HepG2 (cell line): Measurements from ENCODE around the gene KLF7. TPM values are rescaled to one million over a fixed set of nuclear protein-coding genes. Genes with fewer than 3 reads are reported as not detected.

ENCODE experiments used
- ATAC-seq: fragments of 200-7000 bp; cut with Tn5 transposase; 3 replicates; pipeline ENCODE4 v1.9.1; 2020; ENCODE audit warnings: mild to moderate bottlenecking, moderate library complexity
- BruUV-seq: library from RNA; stranded (reverse); fragments of 400-500 nt; replicated peaks from 2 replicates; lab custom pipeline; 2021; lab: Mats Ljungman, UMichigan
- CTCF ChIA-PET: fragments of 300-600 bp; formaldehyde crosslinking; extraction: SDS; loops from one replicate; lab custom pipeline; 2021; ENCODE audit warnings: low total read pairs, inconsistent platforms, low intra/inter-chr PET ratio; lab: Yijun Ruan, JAX
- POLR2A ChIA-PET: fragments of 350-600 bp; sonication (Branson Sonifier 250); formaldehyde crosslinking; loops from one replicate; lab custom pipeline; 2020; ENCODE audit warnings: antibody characterized with exemption, inconsistent platforms; lab: Yijun Ruan, JAX
- DNase-seq: peaks from one replicate; pipeline ENCODE4 v3.0.0-alpha.2; 2015; ENCODE audit warnings: low spot score
- FAIRE-seq: peaks from 3 replicates; lab custom pipeline; 2011; peaks lifted over from hg19 to GRCh38; lab: Jason Lieb, UNC
- H2AFZ ChIP-seq: one replicate; pipeline ENCODE4 v1.6.1; 2011; ENCODE audit warnings: low read length, inconsistent platforms
- H3K27ac ChIP-seq: fragments of 300-600 bp; 3 replicates; pipeline ENCODE4 v1.8.0; 2011; ENCODE audit warnings: mixed run types, mild to moderate bottlenecking, mixed read lengths, low read length, inconsistent platforms; ENCODE audit not compliant: insufficient read depth; ENCODE audit errors: extremely low read length
- H3K27me3 ChIP-seq, 2 experiments: fragments of 200-600 bp in 1 of 2; 2 replicates in 1 of 2; 3 replicates in 1 of 2; pipeline versions ENCODE4 v1.6.0 to v1.8.0; 2011; ENCODE audit warnings: low read length in 2 of 2, mild to moderate bottlenecking in 2 of 2, moderate library complexity in 2 of 2, inconsistent platforms in 1 of 2; ENCODE audit not compliant: insufficient read depth in 2 of 2, control insufficient read depth in 1 of 2
- H3K36me3 ChIP-seq, 2 experiments: fragments of 200-600 bp in 1 of 2; replicated peaks in 1 of 2; 2 replicates in 1 of 2; 3 replicates in 1 of 2; pipeline versions ENCODE4 v1.5.1 to v1.8.0; 2011; ENCODE audit warnings: low read length in 2 of 2, inconsistent platforms in 1 of 2; ENCODE audit not compliant: insufficient read depth in 2 of 2, control insufficient read depth in 1 of 2
- H3K4me1 ChIP-seq: 2 replicates; pipeline ENCODE4 v1.5.1; 2012; ENCODE audit warnings: low read length, inconsistent platforms; ENCODE audit not compliant: insufficient read depth
- H3K4me2 ChIP-seq: 2 replicates; pipeline ENCODE4 v1.6.0; 2011; ENCODE audit warnings: low read depth, low read length, inconsistent platforms
- H3K4me3 ChIP-seq, 3 experiments: fragments of 200-600 bp in 1 of 3; sonication (generic), shearing (Covaris generic) in 1 of 3; replicated peaks in 1 of 3; 2 replicates each; pipeline ENCODE4 v1.5.1; 2011 to 2016; ENCODE audit warnings: low read length in 3 of 3, inconsistent platforms in 2 of 3, low read depth in 2 of 3, mild to moderate bottlenecking in 2 of 3, control low read depth in 1 of 3, mixed read lengths in 1 of 3; ENCODE audit not compliant: insufficient read depth in 1 of 3
- H3K79me2 ChIP-seq: one replicate; pipeline ENCODE4 v1.6.1; 2011; ENCODE audit warnings: low read length, inconsistent platforms; ENCODE audit not compliant: insufficient read depth
- H3K9ac ChIP-seq: 2 replicates; pipeline ENCODE4 v1.6.0; 2011; ENCODE audit warnings: mild to moderate bottlenecking, low read depth, low read length, inconsistent platforms; ENCODE audit not compliant: insufficient read depth
- H3K9me3 ChIP-seq: 2 replicates; pipeline ENCODE4 v1.5.1; 2012; ENCODE audit warnings: mild to moderate bottlenecking, low read length
- H4K20me1 ChIP-seq: 2 replicates; pipeline ENCODE4 v1.6.0; 2011; ENCODE audit warnings: inconsistent platforms, mild to moderate bottlenecking, low read length, moderate library complexity; ENCODE audit not compliant: insufficient read depth
- ELF4 ChIP-seq: sonication (generic); formaldehyde crosslinking; IDR thresholded peaks from 2 replicates; pipeline ENCODE4 v1.5.0; 2020; ENCODE audit warnings: missing genetic modification reagents, mild to moderate bottlenecking, moderate library complexity, borderline replicate concordance
- FOXP1 ChIP-seq, 2 experiments: fragments of 450-650 bp in 1 of 2; IDR thresholded peaks; 2 replicates each; pipeline ENCODE4 v1.6.1; 2017 to 2018; ENCODE audit warnings: antibody characterized with exemption in 1 of 2
- GZF1 ChIP-seq: sonication (generic); formaldehyde crosslinking; IDR thresholded peaks from 2 replicates; pipeline ENCODE4 v1.5.1; 2020; ENCODE audit warnings: mild to moderate bottlenecking, missing genetic modification reagents
- HIVEP1 ChIP-seq: sonication (generic); formaldehyde crosslinking; IDR thresholded peaks from 2 replicates; pipeline ENCODE4 v1.4.0; 2020; ENCODE audit warnings: mild to moderate bottlenecking, missing genetic modification reagents
- HNRNPK ChIP-seq: fragments of 200-400 bp; formaldehyde crosslinking; IDR thresholded peaks from 2 replicates; pipeline ENCODE4 v1.6.1; 2018; ENCODE audit warnings: low read length, low read depth, moderate library complexity, mild to moderate bottlenecking; ENCODE audit not compliant: poor library complexity, severe bottlenecking
- KDM4B ChIP-seq: sonication (generic); formaldehyde crosslinking; IDR thresholded peaks from 2 replicates; pipeline ENCODE4 v1.4.0; 2020; ENCODE audit warnings: missing genetic modification reagents
- PCBP2 ChIP-seq: fragments of 200-400 bp; formaldehyde crosslinking; optimal IDR thresholded peaks from 2 replicates; pipeline ENCODE3; 2018; ENCODE audit warnings: low read length, low read depth; ENCODE audit not compliant: poor library complexity, severe bottlenecking
- SP140L ChIP-seq: sonication (generic); formaldehyde crosslinking; IDR thresholded peaks from 2 replicates; pipeline ENCODE4 v1.4.0; 2020; ENCODE audit warnings: missing genetic modification reagents, borderline replicate concordance
- STAG1 ChIP-seq: sonication (generic); formaldehyde crosslinking; IDR thresholded peaks from 2 replicates; pipeline ENCODE4 v1.4.0; 2020; ENCODE audit warnings: missing genetic modification reagents
- ZFP62 ChIP-seq: sonication (generic); formaldehyde crosslinking; IDR thresholded peaks from 2 replicates; pipeline ENCODE4 v1.4.0; 2020; ENCODE audit warnings: missing genetic modification reagents
- ZIK1 ChIP-seq: sonication (generic); formaldehyde crosslinking; IDR thresholded peaks from 2 replicates; pipeline ENCODE4 v1.5.0; 2020; ENCODE audit warnings: mild to moderate bottlenecking, low read depth, missing genetic modification reagents, borderline replicate concordance
- ZNF737 ChIP-seq: sonication (generic); formaldehyde crosslinking; IDR thresholded peaks from 2 replicates; pipeline ENCODE4 v1.5.0; 2020; ENCODE audit warnings: missing genetic modification reagents, mild to moderate bottlenecking, borderline replicate concordance
- ZNF891 ChIP-seq: sonication (generic); formaldehyde crosslinking; IDR thresholded peaks from 2 replicates; pipeline ENCODE4 v1.5.0; 2020; ENCODE audit warnings: mild to moderate bottlenecking, missing genetic modification reagents
- WGBS: methylation state at CpG from one replicate; pipeline ENCODE4 v1.1.6; 2017; ENCODE audit warnings: low lambda C conversion rate; 5-methylcytosine and 5-hydroxymethylcytosine counted together
- in situ Hi-C: cut with HindIII; loops from 2 replicates; pipeline ENCODE4 v1.10.0; 2017; ENCODE audit warnings: low pct_unique_long_range_greater_than_20kb; ENCODE audit not compliant: extremely low pct_ligation_motif_present
- intact Hi-C: fragments of 100-400 bp; cut with micrococcal nuclease; formaldehyde crosslinking; loops from one replicate; pipeline ENCODE4 v1.10.0; 2022; ENCODE audit not compliant: unreplicated experiment
- polyA plus RNA-seq, 8 experiments: library from polyadenylated mRNA; depleted of rRNA in 3 of 8; stranded (reverse) in 7 of 8; unstranded in 1 of 8; fragments of >200 nt; fragmentation: Illumina TruSeq in 4 of 8; extraction: Trizol in 4 of 8; gene quantifications; 2 replicates each; pipeline versions ENCODE4 v1.2.1 to v1.2.3, GENCODE V29; 2011 to 2016; ENCODE audit warnings: low read depth in 4 of 8, missing spikeins in 1 of 8, mixed read lengths in 1 of 8; ENCODE audit not compliant: insufficient read depth in 1 of 8
- total RNA-seq, 5 experiments: library from RNA; depleted of rRNA; stranded (reverse); fragments of >200 nt; fragmentation: Illumina TruSeq; extraction: Trizol; gene quantifications; 2 replicates each; pipeline ENCODE4 v1.2.3, GENCODE V29; 2016; ENCODE audit warnings: low read depth in 1 of 5
- TF ChIP-seq, protein P1 (sequence below): fragments of 450-650 bp; IDR thresholded peaks from 2 replicates; pipeline ENCODE4 v1.6.1; 2017; ENCODE audit warnings: mild to moderate bottlenecking
- TF ChIP-seq, protein P2 (sequence below): sonication (generic); formaldehyde crosslinking; IDR thresholded peaks from 2 replicates; pipeline ENCODE4 v1.4.0; 2020; ENCODE audit warnings: mild to moderate bottlenecking, low read depth, missing genetic modification reagents

KLF7 gene
- total and polyA plus RNA-seq, 2 of the 13 experiments (the other 11 are each of a cell fraction or from before 2014, with no cell fraction given), result 2.6 to 5.4 TPM

DNA sequence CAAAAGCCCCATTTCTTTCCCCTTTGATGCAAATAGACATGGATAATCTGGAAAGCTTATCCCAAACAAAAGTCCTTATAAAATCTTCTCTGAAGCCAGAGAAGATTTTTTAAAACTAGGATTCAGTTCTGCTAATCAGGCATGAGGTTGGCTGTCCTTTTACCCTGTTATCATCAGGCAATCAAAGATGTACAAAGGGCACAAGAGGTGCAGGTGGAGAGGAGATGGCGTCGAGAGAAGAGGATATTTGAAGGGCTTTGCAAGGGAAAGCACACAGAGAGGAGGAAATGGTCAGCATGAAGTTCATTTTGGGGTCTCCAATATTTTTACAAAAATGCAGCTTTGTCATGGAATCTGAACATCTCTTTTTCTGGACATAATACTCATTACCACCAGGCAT lies 88.5 kb downstream of the KLF7 start:
- Histone ChIP-seq H3K4me2 (no peak overlapping the region), H2AFZ (no peak overlapping the region), H3K27me3 (no peaks in the 10 kb centered on the region), H3K4me1 (peaks cover 4% of the 10 kb centered on the region), H3K79me2 (no peaks in the 10 kb centered on the region), H3K4me3 (no peak overlapping the region), H4K20me1 (no peaks in the 10 kb centered on the region), H3K36me3 (peaks cover 0 to 9% of the 10 kb centered on the region in 2 experiments; a peak in 1 of 5 replicates), H3K9me3 (no peaks in the 10 kb centered on the region), H3K9ac (no peak overlapping the region), H3K27ac (no peak overlapping the region)
- 95% methylated on average over 2 of the region's 2 CpGs for WGBS
- DNase-seq (no peak), ATAC-seq (no peak), FAIRE-seq (no peak)
- TF ChIP-seq ELF4 (CRISPR knock-in tag), result no peak
- TF ChIP-seq HIVEP1 (CRISPR knock-in tag), result no peak
- TF ChIP-seq GZF1 (CRISPR knock-in tag), result no peak
- TF ChIP-seq STAG1, result no peak
- TF ChIP-seq SP140L, result no peak
- no peak for TF ChIP-seq ZIK1
- TF ChIP-seq, protein P1, sequence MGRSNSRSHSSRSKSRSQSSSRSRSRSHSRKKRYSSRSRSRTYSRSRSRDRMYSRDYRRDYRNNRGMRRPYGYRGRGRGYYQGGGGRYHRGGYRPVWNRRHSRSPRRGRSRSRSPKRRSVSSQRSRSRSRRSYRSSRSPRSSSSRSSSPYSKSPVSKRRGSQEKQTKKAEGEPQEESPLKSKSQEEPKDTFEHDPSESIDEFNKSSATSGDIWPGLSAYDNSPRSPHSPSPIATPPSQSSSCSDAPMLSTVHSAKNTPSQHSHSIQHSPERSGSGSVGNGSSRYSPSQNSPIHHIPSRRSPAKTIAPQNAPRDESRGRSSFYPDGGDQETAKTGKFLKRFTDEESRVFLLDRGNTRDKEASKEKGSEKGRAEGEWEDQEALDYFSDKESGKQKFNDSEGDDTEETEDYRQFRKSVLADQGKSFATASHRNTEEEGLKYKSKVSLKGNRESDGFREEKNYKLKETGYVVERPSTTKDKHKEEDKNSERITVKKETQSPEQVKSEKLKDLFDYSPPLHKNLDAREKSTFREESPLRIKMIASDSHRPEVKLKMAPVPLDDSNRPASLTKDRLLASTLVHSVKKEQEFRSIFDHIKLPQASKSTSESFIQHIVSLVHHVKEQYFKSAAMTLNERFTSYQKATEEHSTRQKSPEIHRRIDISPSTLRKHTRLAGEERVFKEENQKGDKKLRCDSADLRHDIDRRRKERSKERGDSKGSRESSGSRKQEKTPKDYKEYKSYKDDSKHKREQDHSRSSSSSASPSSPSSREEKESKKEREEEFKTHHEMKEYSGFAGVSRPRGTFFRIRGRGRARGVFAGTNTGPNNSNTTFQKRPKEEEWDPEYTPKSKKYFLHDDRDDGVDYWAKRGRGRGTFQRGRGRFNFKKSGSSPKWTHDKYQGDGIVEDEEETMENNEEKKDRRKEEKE, result no peak
- TF ChIP-seq ZFP62 (CRISPR knock-in tag), result no peak
- TF ChIP-seq PCBP2, result no peak
- no peak for TF ChIP-seq ZNF737 (CRISPR knock-in tag)
- TF ChIP-seq FOXP1 (IDR thresholded peaks at IDR 0.05), result no peak
- no peak for TF ChIP-seq FOXP1 (CRISPR knock-in tag; IDR thresholded peaks at IDR 0.05)
- TF ChIP-seq KDM4B (CRISPR knock-in tag), result no peak
- TF ChIP-seq HNRNPK, result no peak
- TF ChIP-seq, protein P2, sequence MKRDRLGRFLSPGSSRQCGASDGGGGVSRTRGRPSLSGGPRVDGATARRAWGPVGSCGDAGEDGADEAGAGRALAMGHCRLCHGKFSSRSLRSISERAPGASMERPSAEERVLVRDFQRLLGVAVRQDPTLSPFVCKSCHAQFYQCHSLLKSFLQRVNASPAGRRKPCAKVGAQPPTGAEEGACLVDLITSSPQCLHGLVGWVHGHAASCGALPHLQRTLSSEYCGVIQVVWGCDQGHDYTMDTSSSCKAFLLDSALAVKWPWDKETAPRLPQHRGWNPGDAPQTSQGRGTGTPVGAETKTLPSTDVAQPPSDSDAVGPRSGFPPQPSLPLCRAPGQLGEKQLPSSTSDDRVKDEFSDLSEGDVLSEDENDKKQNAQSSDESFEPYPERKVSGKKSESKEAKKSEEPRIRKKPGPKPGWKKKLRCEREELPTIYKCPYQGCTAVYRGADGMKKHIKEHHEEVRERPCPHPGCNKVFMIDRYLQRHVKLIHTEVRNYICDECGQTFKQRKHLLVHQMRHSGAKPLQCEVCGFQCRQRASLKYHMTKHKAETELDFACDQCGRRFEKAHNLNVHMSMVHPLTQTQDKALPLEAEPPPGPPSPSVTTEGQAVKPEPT (CRISPR knock-in tag), result no peak
- TF ChIP-seq ZNF891 (CRISPR knock-in tag), result no peak
- intact Hi-C loops (no loop called here), in situ Hi-C loops (no loop called here)
- ChIA-PET POLR2A (no interaction called here), CTCF (no interaction called here)
- no TSS peak for BruUV-seq
